Transverse colon (tissue), 4 donors: Measurements from ENCODE around the gene PRKACB. TPM values are rescaled to one million over a fixed set of nuclear protein-coding genes. Genes with fewer than 3 reads are reported as not detected.

Source experiments
- DNase-seq: peaks from one replicate; pipeline ENCODE4 v3.0.0-alpha.2; 2019
- H3K27ac ChIP-seq, 4 donors: fragments of 200-600 bp; sonication (generic); 2 replicates each; pipeline ENCODE4 v1.5.1; 2016 to 2018; ENCODE audit warnings: inconsistent platforms in 4 of 4
- H3K27me3 ChIP-seq: fragments of 200-600 bp; sonication (generic); 2 replicates; pipeline ENCODE4 v1.5.1; 2017; ENCODE audit warnings: inconsistent platforms
- H3K36me3 ChIP-seq, 4 donors: fragments of 200-600 bp; sonication (generic); 2 replicates each; pipeline ENCODE4 v1.5.1; 2017 to 2019; ENCODE audit warnings: inconsistent platforms in 4 of 4
- H3K4me1 ChIP-seq, 4 donors: fragments of 200-600 bp; sonication (generic); 2 replicates each; pipeline ENCODE4 v1.5.1; 2017 to 2020; ENCODE audit warnings: inconsistent platforms in 4 of 4
- H3K4me3 ChIP-seq, 4 donors: fragments of 200-600 bp; sonication (generic); 1 replicate in 1 of 4; 2 replicates in 3 of 4; pipeline versions ENCODE4 v1.5.1 to v1.6.1; 2017 to 2019; ENCODE audit warnings: inconsistent platforms in 4 of 4
- H3K9me3 ChIP-seq, 2 donors: fragments of 200-600 bp; sonication (generic); 2 replicates each; pipeline ENCODE4 v1.5.1; 2017 to 2019; ENCODE audit warnings: inconsistent platforms in 2 of 2
- EP300 ChIP-seq: sonication (generic); formaldehyde crosslinking; IDR thresholded peaks from one replicate; pipeline ENCODE4 v1.6.1; 2017; ENCODE audit warnings: antibody characterized with exemption, low read depth
- POLR2A ChIP-seq: fragments of 450-650 bp; IDR thresholded peaks from one replicate; pipeline ENCODE4 v1.6.1; 2016; ENCODE audit warnings: antibody characterized with exemption, mild to moderate bottlenecking, moderate library complexity
- POLR2AphosphoS5 ChIP-seq, 3 donors: sonication (generic); formaldehyde crosslinking; IDR thresholded peaks; one replicate each; pipeline ENCODE4 v1.6.1; 2016; ENCODE audit warnings: antibody characterized with exemption in 3 of 3
- WGBS, 2 donors: methylation state at CpG; one replicate each; pipeline ENCODE4 v1.1.5; 2018; ENCODE audit warnings: low coverage in 1 of 2; 5-methylcytosine and 5-hydroxymethylcytosine counted together
- in situ Hi-C, 4 donors: fragments of 200-750 bp; cut with MboI; loops; one replicate each; pipeline versions ENCODE4 v1.15.0 to v1.15.1; 2017; ENCODE audit warnings: low sequenced_read_pairs in 3 of 4, low pct_ligation_motif_present in 1 of 4, low pct_unique_long_range_greater_than_20kb in 1 of 4
- intact Hi-C: fragments of 100-400 bp; cut with DNase I; formaldehyde crosslinking; loops from one replicate; pipeline ENCODE4 v1.15.1; 2023; ENCODE audit warnings: low total_unique reads
- total RNA-seq, 4 donors: library from RNA; depleted of rRNA; stranded (reverse); fragments of >200 nt; gene quantifications; one replicate each; pipeline ENCODE4 v1.1.0, GENCODE V29; 2016
- TF ChIP-seq, protein P1 (sequence below), 5 experiments: fragments of 200-600 bp in 3 of 5; fragments of 450-650 bp in 2 of 5; sonication (generic) in 3 of 5; IDR thresholded peaks; 1 replicate in 2 of 5; 2 replicates in 3 of 5; pipeline ENCODE4 v1.5.1; 2016 to 2017; ENCODE audit warnings: antibody characterized with exemption in 5 of 5, inconsistent platforms in 3 of 5, mild to moderate bottlenecking in 2 of 5, moderate library complexity in 1 of 5

PRKACB gene
- total RNA-seq, 4 donors from 2014 or later = 34.6 to 115 (median 79.2) TPM

DNA sequence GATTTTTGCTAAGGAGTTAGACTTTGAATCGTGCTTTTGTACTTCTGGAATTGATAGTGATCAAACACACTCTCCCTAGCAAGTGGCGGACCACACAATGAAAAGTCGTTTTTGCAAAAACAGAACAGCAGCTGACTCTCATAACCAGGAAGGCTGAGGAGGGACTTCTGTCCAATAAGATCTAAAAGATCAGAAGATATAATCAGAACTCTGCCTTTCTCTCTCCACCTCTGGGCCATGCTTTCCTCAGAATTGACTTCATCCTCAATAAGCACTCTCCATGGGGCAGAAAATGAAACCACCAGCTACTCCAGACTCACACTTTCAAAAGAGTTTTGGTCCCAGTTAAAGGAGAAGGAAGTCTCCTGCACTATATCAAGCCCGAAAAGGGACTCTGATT, 102.1 kb downstream of the PRKACB start:
- in situ Hi-C loops (no loop called here), intact Hi-C loops (no loop called here)
- Histone ChIP-seq H3K36me3 (no peaks in the 10 kb centered on the region), H3K9me3 (peaks cover 6 to 8% of the 10 kb centered on the region in 2 donors), H3K4me1 (peaks cover 5 to 28% (median 13%) of the 10 kb centered on the region in 4 donors), H3K27me3 (no peaks in the 10 kb centered on the region), H3K4me3 (no peak overlapping the region), H3K27ac (peak overlapping the region; percentile 17 to 87 (median 85))
- 60 to 65% methylated on average over 3 to 4 of the region's 4 CpGs for WGBS, 2 donors
- no peak for DNase-seq
- TF ChIP-seq POLR2AphosphoS5 (IDR thresholded peaks at IDR 0.05) (no peak), EP300 (no peak), POLR2A (no peak)
- TF ChIP-seq, protein P1, sequence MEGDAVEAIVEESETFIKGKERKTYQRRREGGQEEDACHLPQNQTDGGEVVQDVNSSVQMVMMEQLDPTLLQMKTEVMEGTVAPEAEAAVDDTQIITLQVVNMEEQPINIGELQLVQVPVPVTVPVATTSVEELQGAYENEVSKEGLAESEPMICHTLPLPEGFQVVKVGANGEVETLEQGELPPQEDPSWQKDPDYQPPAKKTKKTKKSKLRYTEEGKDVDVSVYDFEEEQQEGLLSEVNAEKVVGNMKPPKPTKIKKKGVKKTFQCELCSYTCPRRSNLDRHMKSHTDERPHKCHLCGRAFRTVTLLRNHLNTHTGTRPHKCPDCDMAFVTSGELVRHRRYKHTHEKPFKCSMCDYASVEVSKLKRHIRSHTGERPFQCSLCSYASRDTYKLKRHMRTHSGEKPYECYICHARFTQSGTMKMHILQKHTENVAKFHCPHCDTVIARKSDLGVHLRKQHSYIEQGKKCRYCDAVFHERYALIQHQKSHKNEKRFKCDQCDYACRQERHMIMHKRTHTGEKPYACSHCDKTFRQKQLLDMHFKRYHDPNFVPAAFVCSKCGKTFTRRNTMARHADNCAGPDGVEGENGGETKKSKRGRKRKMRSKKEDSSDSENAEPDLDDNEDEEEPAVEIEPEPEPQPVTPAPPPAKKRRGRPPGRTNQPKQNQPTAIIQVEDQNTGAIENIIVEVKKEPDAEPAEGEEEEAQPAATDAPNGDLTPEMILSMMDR (IDR thresholded peaks at IDR 0.05) = no peak

DNA sequence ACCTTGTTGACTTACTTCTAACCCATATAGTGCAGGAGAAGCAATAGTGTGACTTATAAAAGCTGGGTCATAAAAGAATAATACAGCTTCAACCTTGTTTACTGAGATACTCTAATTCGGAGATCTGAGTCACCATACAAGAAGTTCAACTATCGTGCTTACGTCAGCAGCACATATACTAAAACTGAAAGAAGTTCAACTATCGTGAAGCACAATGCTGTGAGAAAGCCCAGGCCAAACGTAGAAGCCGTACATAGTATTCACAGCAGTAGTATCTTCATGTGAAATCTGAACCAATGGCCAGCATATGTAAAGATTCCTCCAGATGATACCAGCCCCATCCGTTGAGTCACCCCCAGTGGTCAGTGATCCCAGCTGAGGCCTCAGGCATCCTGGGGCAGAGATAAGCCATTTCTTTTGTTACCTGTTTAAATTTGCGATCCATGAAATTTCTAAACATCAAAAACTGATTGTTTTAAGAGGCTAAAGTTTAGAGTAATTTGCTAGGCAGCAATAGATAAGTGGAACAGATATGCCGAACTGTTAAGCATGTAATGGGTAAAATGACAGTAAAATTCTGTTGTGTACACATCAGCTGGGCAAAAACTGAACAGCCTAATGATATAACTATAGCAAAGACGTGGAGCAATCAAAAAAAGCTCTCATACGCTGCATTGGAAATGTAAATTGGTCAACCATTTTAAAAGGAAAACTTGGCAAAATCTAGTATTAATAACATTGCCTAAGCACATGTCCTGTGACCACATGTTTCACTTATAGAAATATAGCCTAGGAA, 103.6 kb downstream of the PRKACB start:
- Histone ChIP-seq H3K4me3 (peak overlapping the region in 2 of 4 donors; percentile 6 to 14), H3K4me1 (peaks cover 5 to 28% (median 13%) of the 10 kb centered on the region in 4 donors), H3K36me3 (no peaks in the 10 kb centered on the region), H3K9me3 (peaks cover 6 to 8% of the 10 kb centered on the region in 2 donors), H3K27me3 (no peaks in the 10 kb centered on the region), H3K27ac (peak overlapping the region; percentile 74 to 87 (median 85))
- WGBS, 2 donors = 42 to 55% methylated on average over 4 to 11 of the region's 11 CpGs
- TF ChIP-seq EP300 (peak; percentile 34), POLR2AphosphoS5 (IDR thresholded peaks at IDR 0.05) (peak; percentile 67 to 90 (median 86)), POLR2A (peak; percentile 72)
- TF ChIP-seq, protein P1 (IDR thresholded peaks at IDR 0.05) = peak in 2 of 5 experiments; percentile 9 to 18
- in situ Hi-C loops (no loop called here), intact Hi-C loops (no loop called here)
- DNase-seq = peak; percentile 68

DNA sequence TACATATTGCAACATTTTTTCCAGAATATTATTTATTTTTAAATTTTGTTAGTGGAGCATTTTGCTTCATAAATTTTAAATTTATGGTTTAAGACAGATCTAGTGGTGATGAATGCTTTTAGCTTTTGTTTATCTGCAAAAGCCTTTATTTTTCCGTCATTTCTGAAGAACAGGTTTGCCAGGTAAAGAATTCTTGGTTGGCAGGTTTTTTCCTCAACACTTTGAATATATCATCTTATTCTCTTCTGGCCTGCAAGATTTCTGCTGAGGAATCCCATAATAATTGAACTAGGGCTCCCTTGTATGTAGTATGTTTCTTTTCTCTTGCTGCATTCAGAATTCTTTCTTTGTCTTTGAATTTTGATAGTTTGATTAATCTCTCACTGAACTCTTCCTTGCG, 106.6 kb downstream of the PRKACB start:
- Histone ChIP-seq H3K27ac (no peak overlapping the region), H3K36me3 (no peaks in the 10 kb centered on the region), H3K9me3 (peaks cover 6 to 8% of the 10 kb centered on the region in 2 donors), H3K4me3 (no peak overlapping the region), H3K27me3 (no peaks in the 10 kb centered on the region), H3K4me1 (peaks cover 5 to 50% (median 30%) of the 10 kb centered on the region in 4 donors)
- in situ Hi-C loops = no loop called here
- TF ChIP-seq EP300 = no peak
- no peak for TF ChIP-seq POLR2A
- intact Hi-C loops = no loop called here
- 99 to 100% methylated on average over 2 of the region's 2 CpGs for WGBS, 2 donors
- no peak for DNase-seq

DNA sequence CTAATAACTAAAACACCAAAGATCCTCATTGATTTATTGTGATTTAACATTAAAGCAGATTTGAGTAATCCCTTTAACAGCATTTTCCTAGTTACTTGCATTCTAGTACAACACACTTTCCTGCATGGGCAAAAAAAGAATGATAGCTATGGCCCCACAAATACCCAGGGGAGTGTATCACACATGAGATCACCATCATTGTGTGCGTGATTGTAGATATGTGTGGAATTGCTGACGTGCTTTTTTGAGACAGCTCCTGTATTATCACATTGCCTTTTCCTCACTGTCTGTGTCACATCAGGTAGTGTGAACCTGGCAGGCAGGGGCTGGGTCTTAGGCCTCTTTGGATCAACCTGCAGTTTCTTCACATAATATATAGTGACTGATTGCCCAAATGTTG, 109.0 kb downstream of the PRKACB start:
- H3K27ac ChIP-seq = peak overlapping the region in 3 of 4 donors; percentile 68 to 73 (median 73)
- WGBS, 2 donors = 71 to 78% methylated on average over 1 to 2 of the region's 2 CpGs
- no peak overlapping the region for H3K4me3 ChIP-seq
- H3K36me3 ChIP-seq = no peaks in the 10 kb centered on the region
- no peak for DNase-seq
- no peaks in the 10 kb centered on the region for H3K27me3 ChIP-seq
- peaks cover 6 to 8% of the 10 kb centered on the region in 2 donors for H3K9me3 ChIP-seq
- peaks cover 0 to 30% (median 19%) of the 10 kb centered on the region in 4 donors for H3K4me1 ChIP-seq
- in situ Hi-C loops = no loop called here
- intact Hi-C loops = no loop called here
- TF ChIP-seq POLR2A (no peak), EP300 (no peak), POLR2AphosphoS5 (IDR thresholded peaks at IDR 0.05) (no peak)
- TF ChIP-seq, protein P1 (IDR thresholded peaks at IDR 0.05) = no peak
